Activated CD4-positive, alpha-beta T cell treated with anti-CD3 and anti-CD28 coated beads, Interleukin-2, amount 50 U/mL, for 1 hour (primary cell): ENCODE data around the gene SERINC3.
"Not testable (repeated sequence)": the region's sequence is repeated elsewhere in the genome, so short reads cannot be mapped to it uniquely, and the experiment has no call there.

Experiments
- DNase-seq: peaks from one replicate; pipeline ENCODE4 v3.0.0-alpha.2; 2020

Gene SERINC3

GRCh38 chr20:44489931-44490330, 31.9 kb downstream of the SERINC3 start:
- DNase-seq = no peak

- no peak for DNase-seq
Measured at GRCh38 chr20:44489223-44489622, 32.6 kb downstream of the SERINC3 start.

- DNase-seq = no peak
Measured at GRCh38 chr20:44488551-44488950, 33.3 kb downstream of the SERINC3 start.

GRCh38 chr20:44485830-44486198, 36.1 kb downstream of the SERINC3 start:
- no peak for DNase-seq

GRCh38 chr20:44485078-44485829, 36.6 kb downstream of the SERINC3 start:
- DNase-seq = no peak

GRCh38 chr20:44483112-44483511, 38.8 kb downstream of the SERINC3 start:
- DNase-seq = no peak

- no peak for DNase-seq
Measured at GRCh38 chr20:44481719-44482416, 40.0 kb downstream of the SERINC3 start.

- DNase-seq = no peak
Measured at GRCh38 chr20:44480097-44480496, 41.8 kb downstream of the SERINC3 start.

GRCh38 chr20:44479643-44480042, 42.2 kb downstream of the SERINC3 start:
- no peak for DNase-seq

GRCh38 chr20:44478206-44478605, 43.7 kb downstream of the SERINC3 start:
- no peak for DNase-seq

GRCh38 chr20:44477151-44477550, 44.7 kb downstream of the SERINC3 start:
- no peak for DNase-seq

GRCh38 chr20:44475694-44476560, 45.9 kb downstream of the SERINC3 start, which contains the start of gene TTPAL:
Gene TTPAL, plus strand, starts transcription at chr20:44475874. Its CDS starts 4,126 bp downstream, at chr20:44480000.
- peak; percentile 86 for DNase-seq

- DNase-seq = no peak
Measured at GRCh38 chr20:44475372-44475693, 46.5 kb downstream of the SERINC3 start.

GRCh38 chr20:44472283-44472682, 49.6 kb downstream of the SERINC3 start:
- DNase-seq = not testable (repeated sequence)

GRCh38 chr20:44471481-44471882, 50.4 kb downstream of the SERINC3 start:
- no peak for DNase-seq

GRCh38 chr20:44470327-44470726, 51.5 kb downstream of the SERINC3 start:
- no peak for DNase-seq

GRCh38 chr20:44468044-44468782, 53.7 kb downstream of the SERINC3 start:
- DNase-seq = no peak

GRCh38 chr20:44467289-44467883, 54.5 kb downstream of the SERINC3 start:
- no peak for DNase-seq

GRCh38 chr20:44465001-44465560, 56.8 kb downstream of the SERINC3 start:
- DNase-seq = no peak

- DNase-seq = no peak
Measured at GRCh38 chr20:44464514-44464913, 57.4 kb downstream of the SERINC3 start.

- no peak for DNase-seq
Measured at GRCh38 chr20:44463466-44463865, 58.4 kb downstream of the SERINC3 start.

- DNase-seq = no peak
Measured at GRCh38 chr20:44461803-44462174, 60.1 kb downstream of the SERINC3 start.
